HAP-1 (cell line): ENCODE results near the gene ATG13.
"Not testable (repeated sequence)": the region's sequence is repeated elsewhere in the genome, so short reads cannot be mapped to it uniquely, and the experiment has no call there.

Source experiments
- DNase-seq, 2 experiments: peaks; one replicate each; pipeline ENCODE4 v3.0.0-alpha.2; 2016 to 2020; ENCODE audit warnings: low spot score in 2 of 2
- H3K27me3 ChIP-seq: fragments of 250-450 bp; sonication (Bioruptor Pico); 2 replicates; pipeline ENCODE4 v1.5.1; 2020; ENCODE audit warnings: low read depth, mild to moderate bottlenecking, moderate library complexity
- H3K36me3 ChIP-seq: fragments of 250-450 bp; sonication (Bioruptor Pico); replicated peaks from 2 replicates; pipeline ENCODE4 v1.5.1; 2020; ENCODE audit warnings: mild to moderate bottlenecking
- H3K4me1 ChIP-seq: fragments of 250-450 bp; sonication (Bioruptor Pico); 2 replicates; pipeline ENCODE4 v1.5.1; 2020; ENCODE audit warnings: mild to moderate bottlenecking
- H3K4me3 ChIP-seq: fragments of 250-450 bp; sonication (Bioruptor Pico); 2 replicates; pipeline ENCODE4 v1.5.1; 2020; ENCODE audit warnings: mild to moderate bottlenecking, moderate library complexity
- H3K9me3 ChIP-seq: fragments of 250-450 bp; sonication (Bioruptor Pico); 2 replicates; pipeline ENCODE4 v1.5.1; 2020; ENCODE audit warnings: mild to moderate bottlenecking, moderate library complexity
- in situ Hi-C: fragments of 300-500 bp; cut with MboI; formaldehyde crosslinking; loops from 3 replicates; pipeline ENCODE4 v1.14.3; 2020; ENCODE audit warnings: low sequenced_read_pairs, inconsistent platforms, mixed read lengths

ATG13 gene

DNA sequence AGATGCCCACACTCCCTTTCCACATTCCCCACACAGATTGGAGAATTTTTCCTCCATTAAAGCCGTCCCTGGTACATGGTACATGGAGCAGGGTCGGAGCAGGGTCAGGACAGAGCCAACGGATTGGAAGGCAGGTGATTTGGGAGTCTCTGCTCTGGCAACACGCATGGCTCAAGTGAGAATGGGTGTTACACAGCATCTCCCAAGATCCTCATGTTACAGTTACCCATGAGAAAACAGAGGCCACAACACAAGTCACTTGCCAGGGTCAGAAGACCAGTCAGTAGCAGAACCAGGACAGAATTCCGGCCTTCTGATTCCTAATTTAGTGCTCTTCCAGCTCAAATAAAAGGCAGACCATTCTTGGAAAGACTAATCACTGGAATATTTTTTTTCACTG, 94.0 kb downstream of the ATG13 start:
- Histone ChIP-seq H3K4me1 (no peaks in the 10 kb centered on the region), H3K9me3 (no peaks in the 10 kb centered on the region), H3K36me3 (peaks cover 3% of the 10 kb centered on the region; the same call in 1 of the 2 replicates), H3K4me3 (no peak overlapping the region), H3K27me3 (no peaks in the 10 kb centered on the region)
- in situ Hi-C loops = no loop called here
- DNase-seq = no peak

DNA sequence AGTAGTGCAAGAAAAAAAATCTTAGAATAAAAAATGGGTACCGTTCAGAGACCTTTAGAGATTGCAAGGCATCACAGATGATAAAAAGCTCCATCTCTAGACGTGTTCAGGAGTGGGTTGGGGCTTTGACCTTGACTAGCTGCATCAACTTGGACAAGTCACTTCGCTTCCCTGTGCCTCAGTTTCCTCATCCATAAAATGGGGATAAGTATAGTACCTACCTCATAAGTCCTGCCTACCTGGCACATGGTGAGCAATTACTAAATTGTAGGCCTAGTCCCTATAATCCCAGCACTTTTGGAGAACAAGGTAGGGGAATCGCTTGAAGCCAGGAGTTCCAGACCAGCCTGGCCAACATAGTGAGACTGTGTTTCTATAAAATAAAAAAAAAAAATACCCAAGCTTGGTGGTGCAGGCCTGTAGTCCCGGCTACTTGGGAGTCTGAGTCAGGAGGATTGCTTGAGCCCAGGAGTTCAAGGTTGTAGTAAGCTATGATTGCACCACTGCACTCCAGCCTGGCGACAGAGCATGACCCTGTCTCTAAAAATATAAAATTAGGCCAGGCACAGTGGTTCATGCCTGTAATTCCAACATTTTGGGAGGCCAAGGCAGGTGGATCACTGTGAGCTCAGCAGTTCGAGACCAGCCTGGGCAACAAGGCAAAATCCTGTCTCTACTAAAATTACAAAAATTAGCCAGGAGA, 95.7 kb downstream of the ATG13 start:
- H3K4me3 ChIP-seq = no peak overlapping the region
- H3K4me1 ChIP-seq = no peaks in the 10 kb centered on the region
- no peak for DNase-seq
- in situ Hi-C loops = no loop called here
- no peaks in the 10 kb centered on the region for H3K27me3 ChIP-seq
- no peaks in the 10 kb centered on the region for H3K9me3 ChIP-seq
- no peaks in the 10 kb centered on the region for H3K36me3 ChIP-seq

DNA sequence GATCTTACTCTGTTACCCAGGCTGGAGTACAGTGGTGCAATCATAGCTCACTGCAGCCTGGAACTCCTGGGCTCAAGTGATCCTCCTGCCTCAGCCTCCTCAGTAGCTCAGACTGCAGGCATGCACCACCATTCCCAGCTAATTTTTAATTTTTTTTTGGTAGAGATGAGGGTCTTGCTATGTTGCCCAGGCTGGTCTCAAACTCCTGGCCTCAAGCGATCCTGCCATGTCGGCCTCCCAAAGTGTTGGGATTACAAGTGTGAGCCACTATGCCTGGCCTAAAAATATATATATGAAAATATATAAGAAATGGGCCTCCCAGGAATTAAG, 100.4 kb downstream of the ATG13 start:
- in situ Hi-C loops, DNase-seq, H3K4me1 ChIP-seq: not testable (repeated sequence)

DNA sequence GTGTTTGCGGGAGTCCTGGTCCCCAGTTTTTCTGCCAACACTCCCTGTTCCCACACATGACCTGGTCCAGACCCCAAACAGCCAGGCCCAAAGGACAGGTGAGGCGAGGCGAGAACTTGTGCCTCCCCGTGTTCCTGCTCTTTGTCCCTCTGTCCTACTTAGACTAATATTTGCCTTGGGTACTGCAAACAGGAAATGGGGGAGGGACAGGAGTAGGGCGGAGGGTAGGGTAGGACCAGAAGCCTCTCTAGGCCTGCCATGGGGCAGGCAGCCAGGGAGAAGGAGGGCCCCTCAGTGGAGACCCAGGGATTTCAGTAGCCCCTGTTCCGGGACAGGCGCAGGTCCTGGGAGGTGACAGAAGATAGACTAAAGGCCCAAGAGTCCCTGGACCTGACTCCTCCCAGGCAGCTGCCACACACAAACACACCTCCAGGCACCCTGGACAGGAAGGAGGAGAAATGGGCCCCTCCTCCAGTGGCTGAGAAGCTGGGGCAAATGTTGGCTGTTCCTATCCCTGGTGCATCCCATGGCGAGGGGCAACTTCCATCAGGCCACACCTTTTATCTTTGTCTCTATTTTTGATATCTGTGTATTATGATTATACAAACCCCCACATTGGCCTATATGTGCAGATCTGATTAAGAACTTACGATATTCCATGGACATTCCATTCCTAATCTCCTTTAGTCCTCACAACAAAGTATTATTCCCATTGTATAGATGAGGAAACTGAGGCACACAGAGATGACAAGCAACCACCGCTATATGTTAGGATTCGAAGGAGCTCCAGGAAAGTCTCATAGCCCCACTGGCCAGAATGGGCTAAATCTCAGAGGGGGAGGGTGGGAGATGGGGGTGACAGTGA, 101.0 kb downstream of the ATG13 start:
- no peaks in the 10 kb centered on the region for H3K27me3 ChIP-seq
- H3K4me1 ChIP-seq = no peaks in the 10 kb centered on the region
- DNase-seq = no peak
- no peaks in the 10 kb centered on the region for H3K36me3 ChIP-seq
- in situ Hi-C loops = no loop called here
- H3K4me3 ChIP-seq = no peak overlapping the region
- H3K9me3 ChIP-seq = no peaks in the 10 kb centered on the region

More for the DNA sequence above, 100.4 kb downstream of the ATG13 start:
- H3K4me3 ChIP-seq, H3K9me3 ChIP-seq, H3K36me3 ChIP-seq, H3K27me3 ChIP-seq: not testable (repeated sequence)

DNA sequence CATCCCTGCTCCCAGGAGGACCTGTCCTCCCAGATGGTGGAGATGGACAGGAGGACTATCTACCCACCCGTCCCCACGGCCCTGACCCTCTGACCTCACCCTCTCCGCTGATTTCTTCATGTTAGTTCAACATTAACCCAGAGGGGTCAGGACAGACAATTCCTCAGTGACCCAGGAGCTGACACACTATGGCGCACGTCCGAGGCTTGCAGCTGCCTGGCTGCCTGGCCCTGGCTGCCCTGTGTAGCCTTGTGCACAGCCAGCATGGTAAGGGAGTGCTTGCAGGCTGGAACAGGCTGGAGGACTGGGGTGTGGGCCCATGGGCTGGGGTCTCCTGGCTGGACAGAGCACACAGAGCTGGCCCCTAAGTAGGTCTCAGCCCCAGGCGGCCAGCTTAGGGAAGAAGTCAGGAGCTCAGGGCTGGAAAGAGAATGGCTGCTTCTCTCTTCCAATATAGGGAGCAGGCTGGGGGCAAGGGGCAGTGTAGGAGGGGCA, 101.7 kb downstream of the ATG13 start, which contains the start of gene F2:
F2 (plus strand) TSS at position 166 of the 495 bp plus-strand sequence; CDS start at position 189, 23 bp downstream.
- DNase-seq = no peak
- in situ Hi-C loops = no loop called here
- no peaks in the 10 kb centered on the region for H3K4me1 ChIP-seq
- no peaks in the 10 kb centered on the region for H3K9me3 ChIP-seq
- no peaks in the 10 kb centered on the region for H3K27me3 ChIP-seq
- no peak within 1 kb of the TSS for H3K4me3 ChIP-seq
- H3K36me3 ChIP-seq = no peaks in the 10 kb centered on the region

DNA sequence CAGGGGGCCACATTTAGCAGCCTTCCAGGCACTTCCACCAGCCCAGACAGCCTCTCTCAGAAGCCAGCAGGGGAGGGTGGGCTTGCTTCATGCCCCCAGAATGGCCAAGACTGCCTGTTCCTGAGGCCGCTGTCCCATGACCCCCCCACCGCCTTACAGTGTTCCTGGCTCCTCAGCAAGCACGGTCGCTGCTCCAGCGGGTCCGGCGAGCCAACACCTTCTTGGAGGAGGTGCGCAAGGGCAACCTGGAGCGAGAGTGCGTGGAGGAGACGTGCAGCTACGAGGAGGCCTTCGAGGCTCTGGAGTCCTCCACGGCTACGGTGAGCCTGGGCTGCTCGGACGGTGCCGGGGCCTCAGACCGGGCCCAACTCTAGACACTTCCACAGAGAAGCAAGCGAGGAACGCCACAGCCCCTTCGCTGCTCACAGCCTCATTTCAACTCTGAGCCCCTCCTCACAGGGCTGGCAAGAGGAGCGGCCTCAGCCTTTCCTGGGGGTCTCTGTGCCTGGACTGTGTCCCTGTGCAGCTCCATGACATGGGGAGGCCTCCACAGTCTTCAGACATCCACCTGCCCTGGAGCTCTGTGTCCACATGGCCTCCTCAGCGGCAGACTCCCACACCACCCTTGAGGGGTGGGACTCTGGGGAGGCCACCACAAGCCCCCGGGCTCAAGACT, 102.3 kb downstream of the ATG13 start:
- Histone ChIP-seq H3K4me1 (no peaks in the 10 kb centered on the region), H3K27me3 (no peaks in the 10 kb centered on the region), H3K9me3 (no peaks in the 10 kb centered on the region), H3K4me3 (no peak overlapping the region), H3K36me3 (no peaks in the 10 kb centered on the region)
- DNase-seq = no peak
- in situ Hi-C loops = no loop called here

DNA sequence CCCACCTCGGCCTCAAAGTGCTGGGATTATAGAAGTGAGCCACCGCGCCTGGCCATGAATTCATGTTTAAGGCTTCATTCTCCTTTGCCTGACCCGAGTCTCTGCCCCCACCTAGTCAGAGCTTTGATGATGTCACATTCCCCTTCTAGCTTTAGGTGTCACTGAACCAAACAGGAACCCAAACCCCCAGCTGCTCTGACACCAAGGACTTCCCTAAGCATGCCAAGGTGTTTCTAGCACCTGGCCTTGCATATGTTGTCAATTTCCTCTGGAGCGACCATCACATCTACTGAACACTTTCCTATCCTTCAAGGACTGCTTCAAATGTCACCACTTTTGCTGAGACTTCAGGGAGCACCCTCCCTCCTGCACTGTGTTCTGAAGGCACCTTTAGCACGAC, 103.9 kb downstream of the ATG13 start:
- H3K9me3 ChIP-seq = no peaks in the 10 kb centered on the region
- in situ Hi-C loops = no loop called here
- no peak overlapping the region for H3K4me3 ChIP-seq
- H3K36me3 ChIP-seq = no peaks in the 10 kb centered on the region
- H3K27me3 ChIP-seq = no peaks in the 10 kb centered on the region
- no peaks in the 10 kb centered on the region for H3K4me1 ChIP-seq
- no peak for DNase-seq

DNA sequence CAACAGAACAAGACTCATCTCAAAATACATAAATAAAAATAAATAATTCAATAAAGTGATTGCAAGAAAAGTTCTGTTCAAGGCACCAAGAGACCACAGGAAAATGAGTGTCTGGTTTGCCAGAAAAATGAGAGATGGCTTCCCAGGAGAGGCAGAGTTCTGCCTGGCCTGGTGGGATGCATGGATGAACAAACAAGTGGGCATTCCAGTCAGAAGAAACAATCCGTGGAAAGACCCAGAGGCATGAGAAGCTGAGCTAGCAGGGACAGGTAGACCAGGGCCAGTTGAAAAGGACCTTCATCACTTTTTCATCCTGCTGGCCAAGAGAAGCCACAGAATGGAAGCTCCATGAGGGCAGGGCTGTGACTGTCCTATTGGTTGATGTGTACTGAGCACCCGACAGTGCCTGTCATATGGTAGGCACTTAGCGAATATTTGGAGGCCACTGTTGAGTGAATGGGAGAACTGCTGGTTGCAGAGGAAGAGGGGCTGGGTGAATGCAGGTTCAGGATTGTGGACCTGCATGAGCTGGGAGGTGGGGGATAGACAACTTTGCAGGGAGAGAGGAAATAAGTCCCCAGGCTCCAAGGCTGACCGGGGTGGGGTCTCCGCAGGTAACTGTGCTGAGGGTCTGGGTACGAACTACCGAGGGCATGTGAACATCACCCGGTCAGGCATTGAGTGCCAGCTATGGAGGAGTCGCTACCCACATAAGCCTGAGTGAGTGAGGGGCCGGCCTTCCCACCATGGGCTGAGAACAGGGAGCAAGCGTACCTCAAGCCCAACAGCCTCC, 105.4 kb downstream of the ATG13 start:
- DNase-seq = no peak
- Histone ChIP-seq H3K4me3 (no peak overlapping the region), H3K27me3 (no peaks in the 10 kb centered on the region), H3K4me1 (no peaks in the 10 kb centered on the region), H3K9me3 (no peaks in the 10 kb centered on the region), H3K36me3 (no peaks in the 10 kb centered on the region)
- in situ Hi-C loops = no loop called here

DNA sequence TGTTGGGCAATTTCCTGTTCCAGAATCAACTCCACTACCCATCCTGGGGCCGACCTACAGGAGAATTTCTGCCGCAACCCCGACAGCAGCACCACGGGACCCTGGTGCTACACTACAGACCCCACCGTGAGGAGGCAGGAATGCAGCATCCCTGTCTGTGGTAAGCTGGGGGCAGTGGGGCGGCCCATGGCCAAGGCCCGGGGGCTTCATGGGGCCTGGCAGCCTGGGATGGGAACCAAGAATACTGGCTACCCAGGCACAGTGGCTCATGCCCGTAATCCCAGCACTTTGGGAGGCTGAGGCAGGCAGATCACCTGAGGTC, 106.0 kb downstream of the ATG13 start:
- Histone ChIP-seq H3K4me3 (no peak overlapping the region), H3K27me3 (no peaks in the 10 kb centered on the region)
- in situ Hi-C loops = no loop called here

DNA sequence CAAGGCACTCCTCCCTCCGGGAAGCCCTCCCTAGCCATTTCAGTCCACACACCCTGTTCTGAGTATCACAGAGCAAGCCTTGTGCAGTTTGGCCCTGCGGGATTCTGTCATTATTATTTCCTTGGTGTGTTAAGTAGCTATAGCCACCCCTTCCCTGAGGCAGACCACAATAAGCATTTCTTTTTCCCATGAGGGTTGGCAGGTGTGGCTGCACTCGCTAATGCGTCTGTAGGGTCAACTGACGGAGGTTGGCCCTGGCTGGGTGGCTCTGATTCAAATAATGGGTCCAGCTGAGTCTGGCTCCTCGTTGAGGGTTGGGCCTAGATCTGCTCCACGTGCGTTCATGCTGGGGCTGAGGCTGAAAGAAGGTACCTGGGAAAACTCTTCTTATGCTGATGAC, 106.7 kb downstream of the ATG13 start:
- in situ Hi-C loops = no loop called here
- Histone ChIP-seq H3K9me3 (no peaks in the 10 kb centered on the region), H3K36me3 (no peaks in the 10 kb centered on the region), H3K4me3 (no peak overlapping the region), H3K27me3 (no peaks in the 10 kb centered on the region), H3K4me1 (no peaks in the 10 kb centered on the region)
- peak in 1 of 2 experiments; percentile 17 for DNase-seq

More for the DNA sequence above, 106.0 kb downstream of the ATG13 start:
- Histone ChIP-seq H3K36me3 (no peaks in the 10 kb centered on the region), H3K4me1 (no peaks in the 10 kb centered on the region), H3K9me3 (no peaks in the 10 kb centered on the region)
- DNase-seq = no peak
